ENCODE measurements around the gene CFAP46.

DNA sequence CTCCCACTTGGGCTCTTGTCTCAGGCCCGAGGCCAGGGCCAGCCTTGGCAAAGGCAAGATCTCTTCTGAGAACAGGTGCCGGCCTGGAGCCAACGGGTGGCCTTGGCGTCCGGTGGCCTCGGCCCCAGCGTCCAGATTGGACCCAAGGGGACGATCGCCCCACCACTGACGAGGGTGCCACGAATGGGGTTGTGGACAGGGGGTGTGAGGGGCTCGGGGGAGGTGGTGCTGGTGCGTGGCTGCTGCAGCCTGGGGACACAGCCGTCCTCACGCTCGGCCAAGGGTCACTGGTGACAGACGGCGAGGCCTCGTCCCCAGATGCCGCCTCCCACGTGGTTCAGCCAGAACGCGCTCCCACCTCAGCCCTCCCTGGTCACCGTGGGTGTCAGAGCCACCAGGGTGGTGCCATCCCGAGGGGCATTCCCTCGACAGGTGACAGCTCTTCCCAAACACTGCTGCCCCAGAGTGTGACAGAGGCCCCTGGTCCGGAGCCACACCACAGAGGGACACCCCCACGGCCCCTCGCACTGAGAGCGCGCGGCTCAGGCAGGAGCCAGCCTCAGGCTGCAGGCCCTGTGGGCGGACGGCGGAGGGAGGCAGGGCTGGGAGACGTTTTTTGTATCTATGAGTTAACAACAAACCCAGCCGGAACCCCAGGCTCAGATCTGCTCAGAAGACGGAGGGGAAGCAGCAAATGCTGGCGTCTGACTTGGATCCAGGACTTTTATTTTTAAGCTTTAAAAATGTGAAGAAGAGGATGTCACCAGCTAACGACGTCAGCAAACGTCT, 18.5 kb upstream of the CFAP46 start:
- TF ChIP-seq, protein P1, sequence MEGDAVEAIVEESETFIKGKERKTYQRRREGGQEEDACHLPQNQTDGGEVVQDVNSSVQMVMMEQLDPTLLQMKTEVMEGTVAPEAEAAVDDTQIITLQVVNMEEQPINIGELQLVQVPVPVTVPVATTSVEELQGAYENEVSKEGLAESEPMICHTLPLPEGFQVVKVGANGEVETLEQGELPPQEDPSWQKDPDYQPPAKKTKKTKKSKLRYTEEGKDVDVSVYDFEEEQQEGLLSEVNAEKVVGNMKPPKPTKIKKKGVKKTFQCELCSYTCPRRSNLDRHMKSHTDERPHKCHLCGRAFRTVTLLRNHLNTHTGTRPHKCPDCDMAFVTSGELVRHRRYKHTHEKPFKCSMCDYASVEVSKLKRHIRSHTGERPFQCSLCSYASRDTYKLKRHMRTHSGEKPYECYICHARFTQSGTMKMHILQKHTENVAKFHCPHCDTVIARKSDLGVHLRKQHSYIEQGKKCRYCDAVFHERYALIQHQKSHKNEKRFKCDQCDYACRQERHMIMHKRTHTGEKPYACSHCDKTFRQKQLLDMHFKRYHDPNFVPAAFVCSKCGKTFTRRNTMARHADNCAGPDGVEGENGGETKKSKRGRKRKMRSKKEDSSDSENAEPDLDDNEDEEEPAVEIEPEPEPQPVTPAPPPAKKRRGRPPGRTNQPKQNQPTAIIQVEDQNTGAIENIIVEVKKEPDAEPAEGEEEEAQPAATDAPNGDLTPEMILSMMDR (IDR thresholded peaks at IDR 0.05) = no peak
- TF ChIP-seq POLR2A (IDR thresholded peaks at IDR 0.05) (no peak), EP300 (IDR thresholded peaks at IDR 0.05) (no peak)

Data from ovary (tissue), 3 donors.